Measurements from ENCODE around the gene AOPEP.

DNA sequence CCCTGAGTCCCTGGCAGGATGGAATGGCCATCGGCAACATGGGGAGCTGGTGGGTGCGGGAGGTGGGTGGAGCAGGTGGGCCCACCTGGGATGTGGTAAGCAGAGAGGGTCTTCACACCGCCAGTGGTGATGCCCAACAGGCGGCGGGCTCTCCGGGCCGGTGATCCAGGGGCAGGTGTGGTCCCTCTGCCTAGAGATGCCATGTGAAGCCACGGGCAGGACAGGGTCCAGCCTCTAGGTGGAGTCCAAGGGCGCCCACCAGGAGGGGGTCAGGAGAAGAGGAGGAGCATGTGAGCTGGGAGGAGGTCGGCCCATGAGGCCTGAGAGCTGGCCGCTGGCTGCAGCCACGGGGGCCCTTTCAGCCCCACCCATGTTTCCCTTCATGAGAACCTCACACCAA lies 369.9 kb downstream of the AOPEP start:
- TF ChIP-seq, protein P1, sequence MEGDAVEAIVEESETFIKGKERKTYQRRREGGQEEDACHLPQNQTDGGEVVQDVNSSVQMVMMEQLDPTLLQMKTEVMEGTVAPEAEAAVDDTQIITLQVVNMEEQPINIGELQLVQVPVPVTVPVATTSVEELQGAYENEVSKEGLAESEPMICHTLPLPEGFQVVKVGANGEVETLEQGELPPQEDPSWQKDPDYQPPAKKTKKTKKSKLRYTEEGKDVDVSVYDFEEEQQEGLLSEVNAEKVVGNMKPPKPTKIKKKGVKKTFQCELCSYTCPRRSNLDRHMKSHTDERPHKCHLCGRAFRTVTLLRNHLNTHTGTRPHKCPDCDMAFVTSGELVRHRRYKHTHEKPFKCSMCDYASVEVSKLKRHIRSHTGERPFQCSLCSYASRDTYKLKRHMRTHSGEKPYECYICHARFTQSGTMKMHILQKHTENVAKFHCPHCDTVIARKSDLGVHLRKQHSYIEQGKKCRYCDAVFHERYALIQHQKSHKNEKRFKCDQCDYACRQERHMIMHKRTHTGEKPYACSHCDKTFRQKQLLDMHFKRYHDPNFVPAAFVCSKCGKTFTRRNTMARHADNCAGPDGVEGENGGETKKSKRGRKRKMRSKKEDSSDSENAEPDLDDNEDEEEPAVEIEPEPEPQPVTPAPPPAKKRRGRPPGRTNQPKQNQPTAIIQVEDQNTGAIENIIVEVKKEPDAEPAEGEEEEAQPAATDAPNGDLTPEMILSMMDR (IDR thresholded peaks at IDR 0.05) = no peak
- no peak for TF ChIP-seq POLR2A (IDR thresholded peaks at IDR 0.05)
